HG03378 (cell line): ENCODE data around the gene GAS7.

Source experiments
- ATAC-seq: cut with Tn5 transposase; IDR thresholded peaks from one replicate; pipeline ENCODE4 v1.9.1; 2021; ENCODE audit warnings: mild to moderate bottlenecking, moderate library complexity; ENCODE audit not compliant: unreplicated experiment

The GAS7 gene

GRCh38 chr17:10172778-10173177, 25.6 kb downstream of the GAS7 start:
- ATAC-seq = no peak

GRCh38 chr17:10172241-10172741, 26.1 kb downstream of the GAS7 start:
- ATAC-seq = peak; percentile 65

- peak; percentile 42 for ATAC-seq
Observed at GRCh38 chr17:10171581-10171981, 26.8 kb downstream of the GAS7 start.

GRCh38 chr17:10171122-10171571, 27.3 kb downstream of the GAS7 start:
- no peak for ATAC-seq

DNA sequence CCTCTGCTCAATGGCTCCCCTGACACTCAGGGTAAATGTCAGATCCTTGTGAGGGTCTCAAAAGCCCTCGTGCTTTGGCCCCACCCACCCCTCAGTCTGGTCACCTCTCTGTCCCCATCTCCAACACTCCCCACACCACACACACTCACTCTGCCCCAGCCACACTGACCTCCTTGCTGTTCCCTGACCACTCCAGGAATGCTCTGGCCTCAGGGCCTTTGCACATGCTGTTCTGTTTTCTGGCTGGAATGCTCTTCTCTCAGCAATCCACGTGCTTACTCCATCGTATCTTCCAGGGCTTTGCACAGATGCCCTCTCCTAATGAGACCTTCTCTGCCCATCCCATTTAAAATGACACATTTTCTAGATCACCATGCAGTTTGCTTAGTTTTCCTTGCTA, 28.2 kb downstream of the GAS7 start:
- ATAC-seq = no peak

- no peak for ATAC-seq
Observed at GRCh38 chr17:10169290-10169689, 29.1 kb downstream of the GAS7 start.

DNA sequence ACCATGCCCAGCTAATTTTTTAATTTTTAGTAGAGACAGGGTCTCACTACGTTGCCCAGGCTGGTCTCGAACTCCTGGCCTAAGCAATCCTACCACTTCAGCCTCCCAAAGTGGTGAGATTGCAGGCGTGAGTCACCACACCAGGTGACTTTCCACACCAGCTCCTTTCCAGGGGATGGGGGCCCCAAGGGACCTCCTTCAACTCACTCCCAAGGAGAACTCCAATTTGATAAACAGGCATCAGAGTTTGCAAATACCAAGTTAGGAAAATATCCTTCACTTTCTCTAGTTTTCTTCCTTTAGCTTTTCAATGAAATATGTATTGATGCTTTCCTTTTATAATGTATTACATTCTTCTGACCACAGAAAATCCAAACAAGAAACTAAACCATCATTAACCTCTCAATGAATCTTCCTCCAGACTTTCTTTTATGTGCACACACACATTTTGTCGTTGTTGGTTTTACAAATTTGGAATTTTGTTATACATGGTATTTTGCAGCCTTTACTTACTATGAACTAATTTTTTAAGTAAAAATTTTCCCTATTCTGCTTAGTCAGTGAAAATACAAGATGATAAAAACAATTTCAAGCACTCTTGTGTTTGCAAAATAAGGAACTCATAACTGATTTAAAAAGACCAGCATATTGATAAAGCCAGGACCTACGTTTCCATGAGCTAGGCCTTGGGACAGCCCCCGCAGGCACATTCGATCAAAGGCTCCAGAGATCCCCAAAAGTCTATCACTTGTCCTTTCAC, 32.0 kb downstream of the GAS7 start:
- ATAC-seq = no peak

DNA sequence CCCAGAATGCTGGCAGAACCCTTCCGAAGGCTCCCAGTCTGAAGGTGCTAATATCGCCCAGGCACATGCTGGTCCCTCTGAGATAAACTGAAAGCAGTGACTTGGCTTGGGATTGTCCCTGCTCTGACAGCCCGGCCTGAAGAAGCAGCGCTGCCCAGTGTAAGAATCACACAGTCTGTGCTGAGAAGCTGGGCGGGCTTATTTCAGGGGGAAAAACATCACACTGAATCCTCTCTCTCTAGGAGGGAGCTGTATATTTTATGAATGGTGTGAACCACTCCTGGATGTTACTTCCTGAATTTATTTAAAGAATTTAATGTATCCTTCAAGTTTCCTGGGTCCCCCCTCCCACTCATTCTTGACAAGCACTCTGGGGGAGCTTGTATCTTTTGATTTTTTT, 36.3 kb downstream of the GAS7 start:
- ATAC-seq = no peak

DNA sequence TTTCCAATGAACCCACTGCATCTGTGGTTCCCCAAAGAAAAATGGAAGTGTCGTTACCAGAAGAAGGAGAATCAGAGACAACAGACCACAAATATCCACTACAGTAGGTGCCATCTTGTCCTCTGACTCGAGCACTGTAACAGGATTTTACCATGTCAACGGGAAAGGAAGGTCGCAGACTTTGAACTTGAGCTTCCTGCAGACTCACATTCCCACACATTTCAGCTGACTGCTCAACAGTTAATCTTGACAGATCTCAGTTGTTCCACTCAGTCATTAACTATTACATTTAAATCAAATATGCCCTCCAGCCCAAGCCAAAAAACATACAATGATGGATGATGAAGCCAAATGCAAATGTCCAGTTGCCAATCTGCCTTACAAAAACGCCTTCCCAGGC, 37.0 kb downstream of the GAS7 start:
- no peak for ATAC-seq

- ATAC-seq = peak; percentile 73
Observed at GRCh38 chr17:10156948-10157607, 41.3 kb downstream of the GAS7 start.

DNA sequence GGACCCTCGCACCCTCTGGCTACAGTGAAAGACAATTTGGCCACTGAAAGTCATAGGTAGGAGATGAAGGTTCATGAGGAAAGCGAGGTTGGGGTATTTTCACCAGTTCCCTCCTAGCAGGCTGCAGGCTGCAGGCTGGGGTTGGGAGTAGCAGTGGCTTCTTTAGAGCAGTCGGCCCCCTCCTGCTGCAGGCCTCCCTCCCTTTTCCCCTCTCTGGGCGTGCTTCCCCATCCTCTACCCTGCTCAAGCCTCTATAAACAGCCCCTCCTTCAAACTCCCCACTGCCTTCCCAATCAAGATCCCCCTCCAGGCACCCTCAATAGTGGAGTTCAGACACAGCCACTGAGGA, 41.8 kb downstream of the GAS7 start:
- no peak for ATAC-seq

DNA sequence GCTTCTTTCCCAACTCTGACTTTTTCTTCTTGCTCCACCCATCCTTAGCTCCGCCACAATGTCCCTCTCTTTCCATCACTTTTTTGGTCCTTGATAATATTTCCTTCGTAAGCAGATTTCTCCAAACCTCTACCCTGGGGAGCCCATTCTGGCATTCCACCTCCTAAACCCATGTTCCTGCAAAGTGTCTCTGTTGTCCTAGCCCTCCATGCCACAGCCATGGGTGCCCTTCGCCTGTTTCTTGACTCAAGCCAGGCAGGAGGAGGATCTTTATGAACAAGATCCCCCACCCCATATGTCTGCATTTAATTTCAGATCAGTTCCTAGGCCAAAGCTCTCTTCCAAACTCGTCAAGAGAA, 42.4 kb downstream of the GAS7 start:
- no peak for ATAC-seq

- no peak for ATAC-seq
Observed at GRCh38 chr17:10155371-10156076, 42.9 kb downstream of the GAS7 start.

DNA sequence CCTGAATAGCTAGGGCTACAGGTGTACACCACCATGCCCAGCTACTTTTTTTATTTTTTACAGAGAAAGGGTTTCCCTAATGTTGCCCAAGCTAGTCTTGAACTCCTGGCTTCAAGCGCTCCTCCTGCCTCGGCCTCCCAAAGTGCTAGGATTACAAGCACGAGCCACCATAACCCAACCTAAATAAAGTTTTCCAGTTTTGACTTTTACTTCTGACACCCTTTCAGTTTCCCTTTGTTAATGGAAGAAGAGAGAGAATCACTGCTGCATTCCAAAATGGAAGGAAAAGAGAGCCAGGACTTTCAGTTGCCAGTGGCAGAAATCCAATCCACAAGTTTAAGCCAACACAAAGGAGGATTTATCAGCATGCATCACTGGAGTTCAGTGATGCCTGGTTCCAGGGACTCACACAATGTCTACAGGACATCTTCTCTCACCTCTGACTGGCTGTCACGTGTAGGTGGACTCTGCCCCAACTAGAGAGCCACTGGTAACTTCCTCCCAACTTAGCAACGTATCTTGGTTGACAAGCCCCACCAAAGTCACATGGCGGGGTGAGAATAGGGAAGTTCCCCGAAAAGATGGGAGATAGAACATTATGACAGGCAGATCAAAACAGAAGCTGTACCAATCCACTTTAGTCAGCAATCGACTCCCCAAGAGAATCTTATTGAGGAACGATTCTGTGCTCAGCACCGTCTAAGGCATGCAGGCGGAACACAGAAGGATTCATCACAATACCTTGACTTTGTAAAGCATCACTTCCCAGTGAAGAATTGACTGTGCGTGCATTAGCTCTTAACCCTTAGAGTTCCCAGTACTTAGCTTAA, 46.5 kb downstream of the GAS7 start:
- ATAC-seq = peak; percentile 40

GRCh38 chr17:10149573-10150399, 48.6 kb downstream of the GAS7 start:
- ATAC-seq = peak; percentile 63

GRCh38 chr17:10147761-10148415, 50.5 kb downstream of the GAS7 start:
- ATAC-seq = no peak

DNA sequence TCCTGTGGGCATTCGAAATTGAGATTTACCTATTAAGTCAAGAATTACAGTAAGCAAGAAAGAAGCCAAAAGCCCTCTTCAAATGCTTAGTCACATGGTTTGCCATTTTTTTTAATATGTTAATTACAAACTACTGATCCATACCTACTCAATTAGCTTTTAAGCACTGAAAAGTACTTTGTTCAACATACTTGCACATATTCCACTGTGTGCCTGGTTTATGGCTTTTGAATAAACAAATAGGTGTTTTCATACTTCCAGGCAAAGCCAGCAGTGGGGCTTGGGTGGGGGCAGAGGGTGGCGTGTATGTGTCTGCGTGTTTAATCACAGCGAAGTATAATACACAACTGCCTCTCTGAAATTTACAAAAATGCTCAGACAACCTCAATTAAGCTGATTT, 51.4 kb downstream of the GAS7 start:
- ATAC-seq = no peak

- no peak for ATAC-seq
Observed at GRCh38 chr17:10144982-10145381, 53.4 kb downstream of the GAS7 start.

DNA sequence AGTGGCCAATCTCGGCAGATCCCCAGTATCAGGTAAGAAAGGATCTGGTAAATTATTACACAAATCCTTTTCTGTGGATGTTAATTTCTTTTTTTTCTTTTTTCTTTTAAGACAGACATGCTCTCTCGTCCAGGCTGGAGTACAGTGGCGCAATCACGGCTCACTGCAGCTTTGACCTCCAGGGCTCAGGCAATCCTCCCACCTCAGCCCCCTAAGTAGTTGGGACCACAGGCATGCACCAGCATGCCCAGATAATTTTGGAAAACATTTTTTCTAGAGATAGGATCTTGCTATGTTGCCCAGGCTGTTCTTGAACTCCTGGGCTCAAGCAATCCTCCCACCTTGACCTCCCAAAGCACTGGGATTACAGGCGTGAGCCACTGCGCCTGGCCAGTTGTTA, 54.0 kb downstream of the GAS7 start:
- ATAC-seq = no peak

- no peak for ATAC-seq
Observed at GRCh38 chr17:10141436-10141835, 57.0 kb downstream of the GAS7 start.
